Right lobe of liver (tissue), 6 donors: Measurements from ENCODE around the gene MRPL24. TPM values are rescaled to one million over a fixed set of nuclear protein-coding genes. Genes with fewer than 3 reads are reported as not detected.
A peak's percentile ranks its signal among the peaks of the same experiment; 100 is the strongest.

Experiments used
- ATAC-seq, 4 donors: fragments of 200-7000 bp; cut with Tn5 transposase; one replicate each; pipeline ENCODE4 v1.9.1; 2020; ENCODE audit warnings: mild to moderate bottlenecking in 4 of 4, moderate library complexity in 4 of 4
- DNase-seq, 3 donors: peaks; one replicate each; pipeline ENCODE4 v3.0.0-alpha.2; 2020
- H3K27ac ChIP-seq, 3 donors: fragments of 200-600 bp; one replicate each; pipeline ENCODE4 v1.8.0; 2022
- H3K27me3 ChIP-seq, 2 donors: fragments of 200-600 bp; one replicate each; pipeline ENCODE4 v1.8.0; 2022
- H3K36me3 ChIP-seq, 4 donors: fragments of 200-600 bp; sonication (generic) in 1 of 4; one replicate each; pipeline versions ENCODE4 v1.5.1 to v1.8.0; 2017 to 2022; ENCODE audit warnings: control low read depth in 1 of 4
- H3K4me1 ChIP-seq, 4 donors: fragments of 200-600 bp; sonication (generic) in 1 of 4; one replicate each; pipeline versions ENCODE4 v1.5.1 to v1.8.0; 2017 to 2022; ENCODE audit warnings: control low read depth in 1 of 4
- H3K4me3 ChIP-seq, 3 donors: fragments of 200-600 bp; one replicate each; pipeline ENCODE4 v1.8.0; 2022
- H3K9me3 ChIP-seq, 4 donors: fragments of 200-600 bp; sonication (generic) in 1 of 4; one replicate each; pipeline versions ENCODE4 v1.5.1 to v1.8.0; 2017 to 2022; ENCODE audit warnings: control low read depth in 1 of 4
- POLR2A ChIP-seq: fragments of 450-650 bp; IDR thresholded peaks from one replicate; pipeline ENCODE4 v1.6.1; 2017; ENCODE audit warnings: antibody characterized with exemption, mild to moderate bottlenecking
- WGBS: methylation state at CpG from one replicate; pipeline ENCODE4 v1.1.6; 2018; ENCODE audit warnings: low coverage, low lambda C conversion rate; ENCODE audit not compliant: insufficient coverage; ENCODE audit errors: missing lambda C conversion rate; 5-methylcytosine and 5-hydroxymethylcytosine counted together
- intact Hi-C, 2 donors: fragments of 100-400 bp; cut with DNase I; formaldehyde crosslinking; loops; one replicate each; pipeline versions ENCODE4 v1.11.2 to v1.14.1; 2022
- total RNA-seq, 6 experiments: library from RNA; depleted of rRNA in 2 of 6; stranded (reverse); fragments of >200 nt in 2 of 6; fragmentation: NEBNext Ultra II Directional in 3 of 6; extraction: Animal tissue kit (Norgen Biotek cat#: 25700) in 3 of 6; gene quantifications; one replicate each; pipeline versions ENCODE4 v1.1.0 to v1.2.4, GENCODE V29; 2016 to 2023
- TF ChIP-seq, protein P1 (sequence below), 4 donors: fragments of 200-600 bp in 3 of 4; fragments of 450-650 bp in 1 of 4; IDR thresholded peaks; one replicate each; pipeline versions ENCODE4 v1.5.1 to v1.8.0; 2016 to 2022; ENCODE audit warnings: antibody characterized with exemption in 4 of 4, mild to moderate bottlenecking in 2 of 4
- donor health status: DM: no; HTN: yes; CAD: no.
- donor health status: DM: no; HTN: no; CAD: no.
- donor health status: DM: no; HTN: no; CAD: no.
- donor health status: DM: no; HTN: yes; CAD: no.
- donor health status: DM: no; HTN: yes; CAD: no.

The MRPL24 gene
- total RNA-seq, 6 experiments from 2014 or later = 47.2 to 83.2 (median 61.4) TPM

DNA sequence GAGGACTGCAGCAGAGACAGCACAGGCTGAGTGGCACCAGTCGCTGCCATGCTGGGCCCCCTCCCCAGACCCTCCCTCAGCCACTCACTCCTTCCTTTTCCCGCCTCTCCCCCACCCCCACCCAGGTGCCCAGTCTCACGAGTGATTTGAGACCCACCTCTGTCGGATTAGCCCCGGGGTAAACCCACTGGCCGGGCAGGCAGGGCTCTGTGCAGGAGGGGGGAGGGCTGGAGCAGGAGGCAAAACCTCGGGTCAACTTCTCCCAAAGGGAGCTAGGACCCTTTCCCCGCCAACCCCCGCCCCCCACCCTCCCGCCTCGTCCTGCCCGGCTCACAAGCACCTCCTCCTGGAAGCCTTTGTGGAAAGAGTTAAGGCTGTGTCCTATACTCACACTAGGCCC, 3.5 kb upstream of the MRPL24 start:
- WGBS = 93% methylated on average over 2 of the region's 12 CpGs
- Histone ChIP-seq H3K4me1 (peaks cover 0 to 40% (median 19%) of the 10 kb centered on the region in 4 donors), H3K36me3 (peaks cover 0 to 30% (median 7%) of the 10 kb centered on the region in 4 donors), H3K9me3 (no peaks in the 10 kb centered on the region), H3K27me3 (no peaks in the 10 kb centered on the region), H3K27ac (no peak overlapping the region), H3K4me3 (no peak overlapping the region)
- no peak for TF ChIP-seq POLR2A
- TF ChIP-seq, protein P1, sequence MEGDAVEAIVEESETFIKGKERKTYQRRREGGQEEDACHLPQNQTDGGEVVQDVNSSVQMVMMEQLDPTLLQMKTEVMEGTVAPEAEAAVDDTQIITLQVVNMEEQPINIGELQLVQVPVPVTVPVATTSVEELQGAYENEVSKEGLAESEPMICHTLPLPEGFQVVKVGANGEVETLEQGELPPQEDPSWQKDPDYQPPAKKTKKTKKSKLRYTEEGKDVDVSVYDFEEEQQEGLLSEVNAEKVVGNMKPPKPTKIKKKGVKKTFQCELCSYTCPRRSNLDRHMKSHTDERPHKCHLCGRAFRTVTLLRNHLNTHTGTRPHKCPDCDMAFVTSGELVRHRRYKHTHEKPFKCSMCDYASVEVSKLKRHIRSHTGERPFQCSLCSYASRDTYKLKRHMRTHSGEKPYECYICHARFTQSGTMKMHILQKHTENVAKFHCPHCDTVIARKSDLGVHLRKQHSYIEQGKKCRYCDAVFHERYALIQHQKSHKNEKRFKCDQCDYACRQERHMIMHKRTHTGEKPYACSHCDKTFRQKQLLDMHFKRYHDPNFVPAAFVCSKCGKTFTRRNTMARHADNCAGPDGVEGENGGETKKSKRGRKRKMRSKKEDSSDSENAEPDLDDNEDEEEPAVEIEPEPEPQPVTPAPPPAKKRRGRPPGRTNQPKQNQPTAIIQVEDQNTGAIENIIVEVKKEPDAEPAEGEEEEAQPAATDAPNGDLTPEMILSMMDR (IDR thresholded peaks at IDR 0.05) = no peak
- DNase-seq (no peak), ATAC-seq (no peak)
- intact Hi-C loops = no loop called here

DNA sequence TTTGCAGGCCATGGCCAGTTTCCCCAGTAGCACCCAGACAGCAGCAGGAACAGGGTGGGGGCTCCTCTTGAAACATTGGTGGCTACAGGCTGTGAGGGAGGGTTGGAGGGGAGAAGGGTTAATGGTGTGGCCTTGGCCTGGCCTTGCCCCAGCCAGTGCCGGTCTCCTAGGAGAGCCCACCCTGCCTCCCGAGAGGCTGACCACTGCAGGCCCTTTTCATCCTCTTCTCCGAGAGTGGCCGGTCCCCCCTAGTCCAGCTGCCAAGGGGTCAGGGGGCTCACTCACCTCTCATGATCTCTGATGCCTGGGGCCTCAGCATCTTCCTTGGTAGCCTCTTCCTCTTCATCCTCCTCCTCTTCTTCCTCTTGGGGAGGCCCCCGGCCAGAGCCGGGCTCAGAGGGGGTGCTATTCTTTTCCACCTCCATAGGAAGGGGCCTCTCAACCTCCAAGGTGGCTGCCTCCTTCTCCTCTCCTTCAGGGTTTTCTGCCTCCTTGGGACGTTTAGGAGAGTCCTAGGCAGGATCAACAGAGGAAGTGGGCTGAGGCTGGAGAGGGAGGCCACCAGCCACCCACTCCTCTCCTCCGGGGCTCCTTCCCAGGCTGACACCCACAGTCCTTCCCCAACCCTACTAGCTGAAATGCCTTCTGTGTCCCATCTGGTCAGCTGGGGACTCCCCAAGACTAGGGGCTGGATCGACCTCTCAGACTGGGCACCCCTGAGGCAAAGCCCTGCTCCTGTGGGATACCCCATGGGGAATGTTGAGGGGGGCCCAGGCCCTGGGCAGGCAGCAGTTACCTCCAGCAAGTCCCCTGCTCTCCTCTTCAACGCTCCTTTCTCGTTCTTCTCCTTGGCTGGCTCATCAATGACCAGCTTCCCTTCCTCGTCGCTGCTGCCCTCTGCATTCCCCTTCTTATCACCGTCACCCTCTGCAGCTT, 2.7 kb upstream of the MRPL24 start:
- peaks cover 0 to 30% (median 7%) of the 10 kb centered on the region in 4 donors for H3K36me3 ChIP-seq
- peaks cover 0 to 33% (median 15%) of the 10 kb centered on the region in 4 donors for H3K4me1 ChIP-seq
- H3K4me3 ChIP-seq = no peak overlapping the region
- H3K9me3 ChIP-seq = no peaks in the 10 kb centered on the region
- 70% methylated on average over 2 of the region's 14 CpGs for WGBS
- no peak overlapping the region for H3K27ac ChIP-seq
- intact Hi-C loops = no loop called here
- ATAC-seq = no peak
- no peak for DNase-seq
- no peak for TF ChIP-seq POLR2A
- TF ChIP-seq, protein P1 (IDR thresholded peaks at IDR 0.05) = no peak
- no peaks in the 10 kb centered on the region for H3K27me3 ChIP-seq

DNA sequence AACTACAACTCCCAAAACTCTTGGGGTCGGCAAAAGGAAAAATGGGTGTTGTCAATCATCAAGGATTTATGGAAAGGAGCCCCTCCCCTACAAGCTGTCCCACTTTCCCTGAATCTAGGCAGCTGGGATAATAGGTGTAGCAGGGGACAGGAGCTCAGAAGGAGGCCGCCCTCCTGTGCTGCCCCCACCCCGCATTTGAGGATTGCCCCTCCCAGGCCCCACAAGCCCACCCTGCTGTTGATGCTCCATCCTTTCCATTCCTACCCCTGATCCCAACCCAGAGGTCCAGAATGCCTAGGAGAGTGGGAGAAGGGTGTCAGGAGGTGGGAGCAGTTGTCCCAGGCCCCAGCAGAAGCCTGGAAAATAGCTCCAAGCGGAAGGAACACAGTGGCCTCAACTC, 1.9 kb upstream of the MRPL24 start:
- no peak for ATAC-seq
- no peak overlapping the region for H3K4me3 ChIP-seq
- H3K36me3 ChIP-seq = peaks cover 0 to 31% (median 7%) of the 10 kb centered on the region in 4 donors
- intact Hi-C loops = no loop called here
- 92% methylated on average over 2 of the region's 4 CpGs for WGBS
- H3K27me3 ChIP-seq = no peaks in the 10 kb centered on the region
- no peaks in the 10 kb centered on the region for H3K9me3 ChIP-seq
- DNase-seq = no peak
- no peak for TF ChIP-seq POLR2A
- H3K27ac ChIP-seq = no peak overlapping the region
- peaks cover 0 to 25% (median 11%) of the 10 kb centered on the region in 4 donors for H3K4me1 ChIP-seq

DNA sequence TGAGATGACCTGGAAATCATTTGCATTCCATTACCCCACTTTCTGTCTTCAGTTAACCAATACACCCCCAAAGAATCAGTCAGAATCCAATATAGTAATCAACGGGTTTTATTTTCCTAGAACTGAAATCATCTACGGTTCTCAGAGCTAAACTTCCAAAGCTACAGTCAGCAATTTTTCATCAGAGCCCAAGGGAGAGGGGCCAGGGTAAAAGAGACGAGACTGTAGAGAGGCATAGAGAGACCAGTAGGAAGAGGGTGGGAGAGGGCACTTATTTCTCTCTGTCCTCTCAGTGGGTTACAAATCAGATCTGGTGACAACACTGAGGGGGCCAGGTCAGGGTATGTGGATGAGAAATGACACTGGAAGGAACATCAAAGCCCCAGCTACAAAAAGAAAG, 1.1 kb upstream of the MRPL24 start:
- DNase-seq = no peak
- H3K4me3 ChIP-seq = no peak overlapping the region
- ATAC-seq = no peak
- no peaks in the 10 kb centered on the region for H3K27me3 ChIP-seq
- no peaks in the 10 kb centered on the region for H3K9me3 ChIP-seq
- peak overlapping the region in 1 of 3 donors; percentile 61 for H3K27ac ChIP-seq
- peaks cover 0 to 21% (median 8%) of the 10 kb centered on the region in 4 donors for H3K4me1 ChIP-seq
- intact Hi-C loops = no loop called here
- no peak for TF ChIP-seq POLR2A
- TF ChIP-seq, protein P1 (IDR thresholded peaks at IDR 0.05) = no peak
- 76% methylated on average over 3 of the region's 3 CpGs for WGBS
- H3K36me3 ChIP-seq = peaks cover 0 to 34% (median 11%) of the 10 kb centered on the region in 4 donors

DNA sequence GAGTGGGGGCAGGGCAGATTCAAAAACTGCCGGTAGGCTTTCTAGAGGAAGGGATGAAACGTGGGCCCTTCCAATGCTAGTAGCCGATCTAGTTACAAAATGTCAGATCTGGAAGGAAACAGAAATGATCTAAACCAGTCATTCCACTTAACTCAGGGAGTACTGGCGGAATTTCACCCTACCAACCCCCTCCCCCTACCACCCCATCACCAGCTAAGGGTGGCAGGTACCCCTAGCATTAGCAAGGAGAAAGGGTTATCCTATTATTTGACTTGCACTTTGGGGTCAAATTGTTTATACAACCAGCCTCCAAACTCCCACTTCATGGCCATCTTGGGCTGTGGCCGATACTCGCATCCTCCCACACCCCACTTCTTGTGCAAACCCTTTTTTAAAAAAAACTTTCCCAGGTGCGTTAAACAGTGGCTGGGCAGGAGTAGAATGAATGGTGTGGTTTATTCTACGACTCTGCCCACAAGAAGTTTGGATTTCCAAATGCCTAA, 644 bp upstream of the MRPL24 start:
- Histone ChIP-seq H3K4me3 (peak overlapping the region in 2 of 3 donors; percentile 21 to 80), H3K36me3 (peaks cover 0 to 34% (median 13%) of the 10 kb centered on the region in 4 donors)
- intact Hi-C loops = no loop called here

More for the DNA sequence above, 644 bp upstream of the MRPL24 start:
- 58% methylated on average over 4 of the region's 8 CpGs for WGBS
- Histone ChIP-seq H3K27me3 (no peaks in the 10 kb centered on the region), H3K4me1 (peaks cover 0 to 21% (median 8%) of the 10 kb centered on the region in 4 donors), H3K27ac (peak overlapping the region; percentile 58 to 83 (median 61)), H3K9me3 (no peaks in the 10 kb centered on the region)
- no peak for DNase-seq
- TF ChIP-seq, protein P1 (IDR thresholded peaks at IDR 0.05) = no peak
- no peak for TF ChIP-seq POLR2A
- ATAC-seq = no peak
